G401.6 (cell line): Measurements from ENCODE around the gene RECK.
"Not testable (repeated sequence)": the region's sequence is repeated elsewhere in the genome, so short reads cannot be mapped to it uniquely, and the experiment has no call there.

Experiments
- FAIRE-seq: peaks from 2 replicates; lab custom pipeline; 2012; peaks lifted over from hg19 to GRCh38; lab: Jason Lieb, UNC

Gene RECK

GRCh38 chr9:36141288-36141687 lies 104.6 kb downstream of the RECK start:
- no peak for FAIRE-seq

GRCh38 chr9:36141761-36142160 lies 105.0 kb downstream of the RECK start:
- no peak for FAIRE-seq

- no peak for FAIRE-seq
These were observed 106.0 kb downstream of the RECK start for GRCh38 chr9:36142510-36143244.

- FAIRE-seq = no peak
These were observed 106.5 kb downstream of the RECK start for GRCh38 chr9:36143245-36143641.

- no peak for FAIRE-seq
These were observed 107.9 kb downstream of the RECK start for GRCh38 chr9:36144309-36145232.

- no peak for FAIRE-seq
These were observed 109.3 kb downstream of the RECK start for GRCh38 chr9:36145970-36146369.

GRCh38 chr9:36146651-36147050 lies 109.9 kb downstream of the RECK start:
- no peak for FAIRE-seq

- no peak for FAIRE-seq
These were observed 110.9 kb downstream of the RECK start for GRCh38 chr9:36147441-36148175.

GRCh38 chr9:36148311-36149051 lies 111.8 kb downstream of the RECK start:
- no peak for FAIRE-seq

- FAIRE-seq = no peak
These were observed 112.5 kb downstream of the RECK start for GRCh38 chr9:36149197-36149596.

- no peak for FAIRE-seq
These were observed 114.0 kb downstream of the RECK start for GRCh38 chr9:36150574-36151315.

- FAIRE-seq = no peak
These were observed 114.8 kb downstream of the RECK start for GRCh38 chr9:36151316-36152210.

- FAIRE-seq = no peak
These were observed 116.2 kb downstream of the RECK start for GRCh38 chr9:36152741-36153438.

GRCh38 chr9:36153746-36154145 lies 117.0 kb downstream of the RECK start:
- no peak for FAIRE-seq

- FAIRE-seq = no peak
These were observed 117.7 kb downstream of the RECK start for GRCh38 chr9:36154331-36154952.

- no peak for FAIRE-seq
These were observed 119.4 kb downstream of the RECK start for GRCh38 chr9:36156116-36156515.

GRCh38 chr9:36158122-36158521 lies 121.4 kb downstream of the RECK start:
- no peak for FAIRE-seq

- FAIRE-seq = no peak
These were observed 122.2 kb downstream of the RECK start for GRCh38 chr9:36158917-36159316.

- FAIRE-seq = not testable (repeated sequence)
These were observed 122.8 kb downstream of the RECK start for GRCh38 chr9:36159509-36159908.
